DOHH2 (cell line): ENCODE measurements around the gene CYYR1.

ENCODE experiments used
- H3F3A ChIP-seq: fragments of 200-600 bp; sonication (generic), shearing (Covaris generic); 2 replicates; pipeline ENCODE4 v1.6.0; 2016; ENCODE audit warnings: antibody characterized with exemption, mild to moderate bottlenecking; ENCODE audit not compliant: control insufficient read depth, insufficient read depth
- H3K27ac ChIP-seq: fragments of 200-600 bp; sonication (generic); 2 replicates; pipeline ENCODE4 v1.5.1; 2014; ENCODE audit warnings: low read depth, mild to moderate bottlenecking, low read length, moderate library complexity
- H3K27me3 ChIP-seq: fragments of 200-600 bp; sonication (generic); 2 replicates; pipeline ENCODE4 v1.6.1; 2014; ENCODE audit warnings: mild to moderate bottlenecking, low read length, mixed read lengths; ENCODE audit not compliant: control insufficient read depth
- H3K36me3 ChIP-seq: fragments of 200-600 bp; sonication (generic); 2 replicates; pipeline ENCODE4 v1.6.1; 2014; ENCODE audit warnings: mild to moderate bottlenecking, low read length, moderate library complexity, mixed read lengths; ENCODE audit not compliant: control insufficient read depth
- H3K4me1 ChIP-seq: fragments of 200-600 bp; sonication (generic); 2 replicates; pipeline ENCODE4 v1.6.1; 2014; ENCODE audit warnings: mild to moderate bottlenecking, low read length, mixed read lengths; ENCODE audit not compliant: control insufficient read depth
- H3K4me2 ChIP-seq: fragments of 200-600 bp; sonication (generic); 2 replicates; pipeline ENCODE4 v1.6.0; 2014; ENCODE audit warnings: mild to moderate bottlenecking, low read length, moderate library complexity
- H3K4me3 ChIP-seq: fragments of 200-600 bp; sonication (generic); 2 replicates; pipeline ENCODE4 v1.5.1; 2014; ENCODE audit warnings: mild to moderate bottlenecking, low read length, mixed read lengths
- H3K79me2 ChIP-seq: fragments of 200-600 bp; sonication (generic); 2 replicates; pipeline ENCODE4 v1.6.1; 2014; ENCODE audit warnings: mild to moderate bottlenecking, low read length, mixed read lengths; ENCODE audit not compliant: control insufficient read depth
- H3K9me2 ChIP-seq: fragments of 200-600 bp; sonication (generic); replicated peaks from 2 replicates; pipeline ENCODE4 v1.6.1; 2014; ENCODE audit warnings: mild to moderate bottlenecking, low read length, mixed read lengths; ENCODE audit not compliant: control insufficient read depth
- H3K9me3 ChIP-seq: fragments of 200-600 bp; sonication (generic); 2 replicates; pipeline ENCODE4 v1.6.1; 2014; ENCODE audit warnings: antibody characterized with exemption, low read length, mixed read lengths; ENCODE audit not compliant: control insufficient read depth, insufficient read depth
- H4K20me1 ChIP-seq: fragments of 200-600 bp; sonication (generic); 2 replicates; pipeline ENCODE4 v1.6.0; 2014; ENCODE audit warnings: low read depth, mild to moderate bottlenecking, antibody characterized with exemption, low read length, moderate library complexity; ENCODE audit not compliant: control insufficient read depth, insufficient read depth
- EZH2phosphoT487 ChIP-seq: fragments of 200-600 bp; sonication (generic); IDR thresholded peaks from 2 replicates; pipeline ENCODE4 v1.6.1; 2017; ENCODE audit warnings: borderline replicate concordance, mild to moderate bottlenecking, antibody characterized with exemption, low read length, moderate library complexity, mixed read lengths
- TF ChIP-seq, protein P1 (sequence below): fragments of 200-600 bp; sonication (generic); IDR thresholded peaks from one replicate; pipeline ENCODE4 v1.5.1; 2014; ENCODE audit warnings: antibody characterized with exemption, mild to moderate bottlenecking, low read depth, low read length; ENCODE audit not compliant: poor library complexity, severe bottlenecking

The CYYR1 gene

DNA sequence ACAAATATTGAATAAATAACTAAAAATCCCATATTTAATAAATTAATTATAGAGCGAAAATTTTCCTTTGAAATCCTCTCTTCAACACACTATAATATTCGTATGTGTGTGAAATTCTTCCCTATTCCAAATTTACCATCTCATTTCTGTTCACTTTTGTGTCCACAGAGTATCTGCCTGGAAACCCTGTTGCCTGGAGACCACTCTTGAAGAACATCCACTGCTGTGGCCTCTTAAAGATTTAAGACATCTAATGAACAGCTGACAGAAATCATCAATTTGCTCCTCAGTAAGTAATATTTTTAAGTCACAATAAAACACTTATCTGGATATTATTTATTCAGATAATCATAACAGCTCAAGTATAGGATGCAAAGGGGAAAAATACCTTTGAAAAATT, 69.7 kb downstream of the CYYR1 start:
- no peak overlapping the region for H3K4me2 ChIP-seq
- no peak overlapping the region for H3K4me3 ChIP-seq
- H3K9me3 ChIP-seq, result 0 out of 2 replicates have a peak, but pooled peaks cover 3% of the 10 kb centered on the region
- H3K36me3 ChIP-seq, result no peaks in the 10 kb centered on the region
- TF ChIP-seq, protein P1, sequence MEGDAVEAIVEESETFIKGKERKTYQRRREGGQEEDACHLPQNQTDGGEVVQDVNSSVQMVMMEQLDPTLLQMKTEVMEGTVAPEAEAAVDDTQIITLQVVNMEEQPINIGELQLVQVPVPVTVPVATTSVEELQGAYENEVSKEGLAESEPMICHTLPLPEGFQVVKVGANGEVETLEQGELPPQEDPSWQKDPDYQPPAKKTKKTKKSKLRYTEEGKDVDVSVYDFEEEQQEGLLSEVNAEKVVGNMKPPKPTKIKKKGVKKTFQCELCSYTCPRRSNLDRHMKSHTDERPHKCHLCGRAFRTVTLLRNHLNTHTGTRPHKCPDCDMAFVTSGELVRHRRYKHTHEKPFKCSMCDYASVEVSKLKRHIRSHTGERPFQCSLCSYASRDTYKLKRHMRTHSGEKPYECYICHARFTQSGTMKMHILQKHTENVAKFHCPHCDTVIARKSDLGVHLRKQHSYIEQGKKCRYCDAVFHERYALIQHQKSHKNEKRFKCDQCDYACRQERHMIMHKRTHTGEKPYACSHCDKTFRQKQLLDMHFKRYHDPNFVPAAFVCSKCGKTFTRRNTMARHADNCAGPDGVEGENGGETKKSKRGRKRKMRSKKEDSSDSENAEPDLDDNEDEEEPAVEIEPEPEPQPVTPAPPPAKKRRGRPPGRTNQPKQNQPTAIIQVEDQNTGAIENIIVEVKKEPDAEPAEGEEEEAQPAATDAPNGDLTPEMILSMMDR, result no peak
- TF ChIP-seq EZH2phosphoT487, result no peak
- H3K27me3 ChIP-seq, result no peaks in the 10 kb centered on the region
- no peaks in the 10 kb centered on the region for H3K79me2 ChIP-seq
- no peak overlapping the region for H3K27ac ChIP-seq
- H4K20me1 ChIP-seq, result no peaks in the 10 kb centered on the region
- no peaks in the 10 kb centered on the region for H3K9me2 ChIP-seq
- no peaks in the 10 kb centered on the region for H3F3A ChIP-seq
- no peaks in the 10 kb centered on the region for H3K4me1 ChIP-seq

DNA sequence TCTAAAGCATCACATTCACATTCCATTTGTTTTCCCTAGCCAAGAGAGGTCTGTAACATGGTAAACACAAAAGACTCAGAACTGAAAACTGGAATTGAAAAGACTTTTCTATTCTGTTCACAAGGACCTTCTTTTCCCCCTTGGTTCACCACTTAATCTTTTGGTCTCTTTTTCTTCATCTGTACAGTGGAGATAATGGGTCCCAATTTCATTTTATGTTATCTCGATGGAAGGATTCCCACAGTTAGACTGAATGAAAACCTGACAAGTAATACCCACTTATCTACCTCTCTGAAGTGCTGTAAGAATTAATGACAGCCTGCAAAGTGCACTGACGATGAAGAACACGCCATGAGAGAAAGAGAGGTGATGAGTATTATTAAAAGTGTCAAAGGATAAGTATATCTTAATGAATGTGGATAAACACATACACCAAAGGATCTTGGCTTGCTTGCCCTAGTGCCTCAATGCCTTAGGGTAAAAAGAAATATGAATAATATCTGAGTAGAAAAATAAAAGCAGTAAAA, 71.5 kb downstream of the CYYR1 start:
- Histone ChIP-seq H3K4me1 (no peaks in the 10 kb centered on the region), H3K36me3 (no peaks in the 10 kb centered on the region), H3K27me3 (no peaks in the 10 kb centered on the region), H3K4me3 (no peak overlapping the region), H4K20me1 (no peaks in the 10 kb centered on the region), H3K27ac (no peak overlapping the region), H3F3A (no peaks in the 10 kb centered on the region), H3K79me2 (no peaks in the 10 kb centered on the region), H3K4me2 (no peak overlapping the region), H3K9me2 (no peaks in the 10 kb centered on the region), H3K9me3 (no peaks in the 10 kb centered on the region)
- no peak for TF ChIP-seq EZH2phosphoT487
- TF ChIP-seq, protein P1, result no peak

DNA sequence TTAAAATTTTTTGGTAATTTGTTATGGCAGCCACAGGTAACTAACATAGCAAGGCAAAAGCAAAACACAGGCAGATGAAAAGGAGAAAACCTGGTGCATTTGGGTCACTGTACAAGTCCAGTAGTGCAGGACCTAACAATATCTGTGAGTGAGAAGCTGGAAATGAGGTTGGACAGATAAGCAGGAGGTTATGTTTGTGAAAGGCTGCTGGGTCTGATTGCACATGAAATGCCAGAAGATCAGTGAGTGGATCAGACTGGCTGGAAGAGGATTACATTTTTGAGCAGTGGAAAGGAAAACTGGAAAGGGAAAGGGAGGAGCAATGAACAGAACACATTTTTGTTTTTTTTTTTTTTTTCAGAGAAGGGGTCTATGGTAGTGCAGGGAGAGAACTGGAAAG, 73.6 kb downstream of the CYYR1 start:
- H3K9me2 ChIP-seq, result no peaks in the 10 kb centered on the region
- H3K9me3 ChIP-seq, result no peaks in the 10 kb centered on the region
- H3K4me3 ChIP-seq, result no peak overlapping the region
- no peak overlapping the region for H3K4me2 ChIP-seq
- H3K27ac ChIP-seq, result no peak overlapping the region
- no peaks in the 10 kb centered on the region for H3K4me1 ChIP-seq
- H3K36me3 ChIP-seq, result no peaks in the 10 kb centered on the region
- H3K79me2 ChIP-seq, result no peaks in the 10 kb centered on the region
- H3K27me3 ChIP-seq, result no peaks in the 10 kb centered on the region
- H3F3A ChIP-seq, result no peaks in the 10 kb centered on the region
- no peak for TF ChIP-seq EZH2phosphoT487
- no peaks in the 10 kb centered on the region for H4K20me1 ChIP-seq

DNA sequence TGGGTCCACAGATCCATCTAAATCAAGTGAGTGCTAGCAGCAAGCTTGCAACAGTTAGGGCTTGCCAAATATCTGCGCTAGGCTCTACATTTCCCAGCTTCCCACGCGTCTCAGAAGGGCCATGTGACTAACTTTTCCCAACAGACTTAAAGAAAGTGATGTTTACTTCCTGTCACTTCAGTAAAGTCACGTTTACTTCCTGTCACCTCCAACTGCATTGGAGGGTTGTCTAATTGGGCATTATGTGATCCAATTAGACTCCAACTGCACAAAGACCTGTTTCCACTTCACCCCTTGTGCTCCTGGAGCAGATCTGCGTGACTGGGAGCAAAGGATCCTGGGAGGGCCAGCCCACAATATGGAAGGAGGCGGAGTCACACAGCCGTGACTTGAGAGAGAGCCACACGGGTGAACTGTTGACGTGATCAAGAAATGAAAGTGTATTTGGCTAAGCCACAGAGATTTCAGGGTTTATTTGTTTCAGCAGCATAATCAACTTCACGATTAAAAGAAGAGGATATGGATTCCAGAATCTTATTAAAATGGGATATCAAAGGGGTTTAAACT, 77.7 kb downstream of the CYYR1 start:
- no peak for TF ChIP-seq EZH2phosphoT487
- TF ChIP-seq, protein P1, result no peak
- Histone ChIP-seq H3F3A (no peaks in the 10 kb centered on the region), H4K20me1 (no peaks in the 10 kb centered on the region), H3K27me3 (no peaks in the 10 kb centered on the region), H3K9me3 (no peaks in the 10 kb centered on the region), H3K4me3 (no peak overlapping the region), H3K36me3 (no peaks in the 10 kb centered on the region), H3K4me1 (no peaks in the 10 kb centered on the region), H3K9me2 (no peaks in the 10 kb centered on the region), H3K4me2 (no peak overlapping the region), H3K79me2 (no peaks in the 10 kb centered on the region), H3K27ac (no peak overlapping the region)
